ENCODE results near the gene RNF181.

RNF181 gene

GRCh38 chr2:85549095-85549494 lies 46.5 kb upstream of the RNF181 start:
- no peak for TF ChIP-seq CTCF (IDR thresholded peaks at IDR 0.05)
- Mint-ChIP-seq H3K4me3 (no peak overlapping the region), H3K27ac (no peak overlapping the region), H3K9me3 (no peaks in the 10 kb centered on the region), H3K27me3 (ENCODE audit: low read depth, poor library complexity) (no peaks in the 10 kb centered on the region), H3K4me1 (peaks cover 14% of the 10 kb centered on the region), H3K36me3 (ENCODE audit: low read depth) (peaks cover 34% of the 10 kb centered on the region)
- DNase-seq = no peak

GRCh38 chr2:85549826-85550225 lies 45.7 kb upstream of the RNF181 start:
- peaks cover 9% of the 10 kb centered on the region for H3K4me1 Mint-ChIP-seq
- H3K4me3 Mint-ChIP-seq = no peak overlapping the region
- H3K27me3 Mint-ChIP-seq (ENCODE audit: low read depth, poor library complexity) = no peaks in the 10 kb centered on the region
- no peak for DNase-seq
- peaks cover 34% of the 10 kb centered on the region for H3K36me3 Mint-ChIP-seq (ENCODE audit: low read depth)
- TF ChIP-seq CTCF (IDR thresholded peaks at IDR 0.05) = no peak
- no peaks in the 10 kb centered on the region for H3K9me3 Mint-ChIP-seq
- peak overlapping the region; percentile 95 for H3K27ac Mint-ChIP-seq

- H3K36me3 Mint-ChIP-seq (ENCODE audit: low read depth) = peaks cover 34% of the 10 kb centered on the region
Observed at GRCh38 chr2:85550486-85550885, 45.1 kb upstream of the RNF181 start.

GRCh38 chr2:85551698-85552678 lies 43.6 kb upstream of the RNF181 start:
- H3K27me3 Mint-ChIP-seq (ENCODE audit: low read depth, poor library complexity) = no peaks in the 10 kb centered on the region
- no peaks in the 10 kb centered on the region for H3K9me3 Mint-ChIP-seq
- peak; percentile 93 for TF ChIP-seq CTCF (IDR thresholded peaks at IDR 0.05)
- peaks cover 9% of the 10 kb centered on the region for H3K4me1 Mint-ChIP-seq
- peak overlapping the region; percentile 58 for H3K27ac Mint-ChIP-seq
- no peak overlapping the region for H3K4me3 Mint-ChIP-seq
- H3K36me3 Mint-ChIP-seq (ENCODE audit: low read depth) = peaks cover 34% of the 10 kb centered on the region
- peak; percentile 85 for DNase-seq

More at GRCh38 chr2:85550486-85550885, 45.1 kb upstream of the RNF181 start:
- H3K4me3 Mint-ChIP-seq = no peak overlapping the region
- H3K9me3 Mint-ChIP-seq = no peaks in the 10 kb centered on the region
- H3K27me3 Mint-ChIP-seq (ENCODE audit: low read depth, poor library complexity) = no peaks in the 10 kb centered on the region
- H3K27ac Mint-ChIP-seq = peak overlapping the region; percentile 77
- peaks cover 9% of the 10 kb centered on the region for H3K4me1 Mint-ChIP-seq
- no peak for DNase-seq
- TF ChIP-seq CTCF (IDR thresholded peaks at IDR 0.05) = no peak

- H3K4me1 Mint-ChIP-seq = peaks cover 9% of the 10 kb centered on the region
- H3K4me3 Mint-ChIP-seq = no peak overlapping the region
Observed at GRCh38 chr2:85553184-85553583, 42.4 kb upstream of the RNF181 start.

More at GRCh38 chr2:85553184-85553583, 42.4 kb upstream of the RNF181 start:
- Mint-ChIP-seq H3K27me3 (ENCODE audit: low read depth, poor library complexity) (no peaks in the 10 kb centered on the region), H3K9me3 (no peaks in the 10 kb centered on the region), H3K36me3 (ENCODE audit: low read depth) (peaks cover 40% of the 10 kb centered on the region), H3K27ac (no peak overlapping the region)
- TF ChIP-seq CTCF (IDR thresholded peaks at IDR 0.05) = no peak
- DNase-seq = no peak
